Measurements from ENCODE around the gene TRMT11. TPM values are rescaled to one million over a fixed set of nuclear protein-coding genes. Genes with fewer than 3 reads are reported as not detected.

Gene TRMT11
- 51.9 and 105 TPM in 2 replicates for total RNA-seq (ENCODE audit: low replicate concordance)

GRCh38 chr6:125986301-125987025 is at the start of gene TRMT11:
TRMT11 (plus strand) TSS chr6:125986540; CDS start chr6:125986551, 11 bp downstream.
- no peaks in the 10 kb centered on the region for H3K27me3 Mint-ChIP-seq (ENCODE audit: insufficient read depth, low read depth)
- peak within 1 kb of the TSS; percentile 67 for H2AFZ ChIP-seq (replicated peaks)
- peak within 1 kb of the TSS; percentile 77 for H3K4me2 ChIP-seq
- H3K9me3 Mint-ChIP-seq, result no peaks in the 10 kb centered on the region
- DNase-seq (ENCODE audit: low spot score), result peak; percentile 96
- H3K27me3 ChIP-seq, result no peaks in the 10 kb centered on the region
- H3K27ac ChIP-seq, result peak within 1 kb of the TSS; percentile 77
- no peaks in the 10 kb centered on the region for H3K36me3 ChIP-seq
- H4K20me1 ChIP-seq (ENCODE audit: low read depth), result peaks cover 22% of the 10 kb centered on the region
- no peaks in the 10 kb centered on the region for H3K36me3 Mint-ChIP-seq
- peaks cover 39% of the 10 kb centered on the region for H3K4me1 ChIP-seq
- peaks cover 59% of the 10 kb centered on the region for H3K79me2 ChIP-seq (ENCODE audit: low read depth)
- peak within 1 kb of the TSS; percentile 59 for H3K9ac ChIP-seq
- H3K4me3 ChIP-seq, result peak within 1 kb of the TSS; percentile 73
- no peaks in the 10 kb centered on the region for H3K9me3 ChIP-seq (ENCODE audit: low read depth)
- peak; percentile 35 for TF ChIP-seq EZH2 (IDR thresholded peaks at IDR 0.05)
- TF ChIP-seq, protein P1, sequence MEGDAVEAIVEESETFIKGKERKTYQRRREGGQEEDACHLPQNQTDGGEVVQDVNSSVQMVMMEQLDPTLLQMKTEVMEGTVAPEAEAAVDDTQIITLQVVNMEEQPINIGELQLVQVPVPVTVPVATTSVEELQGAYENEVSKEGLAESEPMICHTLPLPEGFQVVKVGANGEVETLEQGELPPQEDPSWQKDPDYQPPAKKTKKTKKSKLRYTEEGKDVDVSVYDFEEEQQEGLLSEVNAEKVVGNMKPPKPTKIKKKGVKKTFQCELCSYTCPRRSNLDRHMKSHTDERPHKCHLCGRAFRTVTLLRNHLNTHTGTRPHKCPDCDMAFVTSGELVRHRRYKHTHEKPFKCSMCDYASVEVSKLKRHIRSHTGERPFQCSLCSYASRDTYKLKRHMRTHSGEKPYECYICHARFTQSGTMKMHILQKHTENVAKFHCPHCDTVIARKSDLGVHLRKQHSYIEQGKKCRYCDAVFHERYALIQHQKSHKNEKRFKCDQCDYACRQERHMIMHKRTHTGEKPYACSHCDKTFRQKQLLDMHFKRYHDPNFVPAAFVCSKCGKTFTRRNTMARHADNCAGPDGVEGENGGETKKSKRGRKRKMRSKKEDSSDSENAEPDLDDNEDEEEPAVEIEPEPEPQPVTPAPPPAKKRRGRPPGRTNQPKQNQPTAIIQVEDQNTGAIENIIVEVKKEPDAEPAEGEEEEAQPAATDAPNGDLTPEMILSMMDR (IDR thresholded peaks at IDR 0.05), result no peak
- H3K27ac Mint-ChIP-seq, result no peak within 1 kb of the TSS
- peaks cover 30% of the 10 kb centered on the region for H3F3A ChIP-seq (ENCODE audit: low read depth)
- peaks cover 5% of the 10 kb centered on the region for H3K4me1 Mint-ChIP-seq
- H3K4me3 Mint-ChIP-seq, result peak within 1 kb of the TSS; percentile 28

- H3K9me3 Mint-ChIP-seq, result no peaks in the 10 kb centered on the region
- Histone ChIP-seq H3K4me3 (no peak overlapping the region), H3K27me3 (no peaks in the 10 kb centered on the region), H3K27ac (no peak overlapping the region), H3K9ac (no peak overlapping the region), H2AFZ (replicated peaks) (no peak overlapping the region), H3K4me1 (peaks cover 4% of the 10 kb centered on the region), H3K4me2 (no peak overlapping the region), H3F3A (ENCODE audit: low read depth) (no peaks in the 10 kb centered on the region), H3K9me3 (ENCODE audit: low read depth) (no peaks in the 10 kb centered on the region), H3K36me3 (no peaks in the 10 kb centered on the region), H4K20me1 (ENCODE audit: low read depth) (no peaks in the 10 kb centered on the region), H3K79me2 (ENCODE audit: low read depth) (no peaks in the 10 kb centered on the region)
- peaks cover 2% of the 10 kb centered on the region for H3K27me3 Mint-ChIP-seq (ENCODE audit: insufficient read depth, low read depth)
- TF ChIP-seq, protein P1 (IDR thresholded peaks at IDR 0.05), result no peak
- no peak for TF ChIP-seq EZH2 (IDR thresholded peaks at IDR 0.05)
- no peak for TF ChIP-seq EZH2phosphoT487 (IDR thresholded peaks at IDR 0.05)
- H3K27ac Mint-ChIP-seq, result no peak overlapping the region
- DNase-seq (ENCODE audit: low spot score), result no peak
- H3K4me3 Mint-ChIP-seq, result no peak overlapping the region
- H3K4me1 Mint-ChIP-seq, result no peaks in the 10 kb centered on the region
- H3K36me3 Mint-ChIP-seq, result no peaks in the 10 kb centered on the region
Observed at GRCh38 chr6:125939026-125939425, 47.3 kb upstream of the TRMT11 start.

DNA sequence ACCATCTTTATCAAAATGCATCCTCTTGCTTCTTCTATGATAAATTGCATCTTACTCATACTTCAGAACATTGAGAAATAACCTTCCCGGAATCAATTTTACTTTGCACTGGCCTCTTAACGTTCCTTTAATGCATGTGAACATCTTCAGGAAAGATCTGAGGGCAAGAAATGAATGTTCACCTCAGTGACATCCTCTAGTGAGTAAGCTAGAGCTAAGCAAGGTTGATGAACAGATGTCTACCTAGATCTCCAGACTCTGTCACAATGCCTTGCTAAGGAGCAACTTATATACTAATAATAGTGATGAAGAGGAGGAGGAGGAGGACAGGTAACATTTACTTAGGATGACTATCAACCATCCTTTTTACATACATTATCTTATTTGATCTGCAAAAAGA is 46.5 kb upstream of the TRMT11 start:
- Histone ChIP-seq H3F3A (ENCODE audit: low read depth) (no peaks in the 10 kb centered on the region), H3K27me3 (no peaks in the 10 kb centered on the region), H3K4me3 (no peak overlapping the region), H3K27ac (no peak overlapping the region), H4K20me1 (ENCODE audit: low read depth) (no peaks in the 10 kb centered on the region), H3K36me3 (no peaks in the 10 kb centered on the region), H3K9me3 (ENCODE audit: low read depth) (no peaks in the 10 kb centered on the region), H3K9ac (no peak overlapping the region), H3K4me1 (peaks cover 4% of the 10 kb centered on the region), H3K4me2 (no peak overlapping the region), H3K79me2 (ENCODE audit: low read depth) (no peaks in the 10 kb centered on the region), H2AFZ (replicated peaks) (no peak overlapping the region)
- Mint-ChIP-seq H3K36me3 (no peaks in the 10 kb centered on the region), H3K9me3 (no peaks in the 10 kb centered on the region), H3K4me1 (no peaks in the 10 kb centered on the region), H3K4me3 (no peak overlapping the region), H3K27me3 (ENCODE audit: insufficient read depth, low read depth) (peaks cover 2% of the 10 kb centered on the region), H3K27ac (no peak overlapping the region)
- TF ChIP-seq EZH2phosphoT487 (IDR thresholded peaks at IDR 0.05) (no peak), EZH2 (IDR thresholded peaks at IDR 0.05) (no peak)
- TF ChIP-seq, protein P1 (IDR thresholded peaks at IDR 0.05), result no peak
- no peak for DNase-seq (ENCODE audit: low spot score)
